Thyroid gland (tissue), 4 donors: Measurements from ENCODE around the gene CSNK2A2. TPM values are rescaled to one million over a fixed set of nuclear protein-coding genes. Genes with fewer than 3 reads are reported as not detected.

Source experiments
- DNase-seq, 2 donors: peaks; one replicate each; pipeline ENCODE4 v3.0.0-alpha.2; 2019
- H3K27ac ChIP-seq, 3 donors: fragments of 200-600 bp; sonication (generic); 1 replicate in 2 of 3; 2 replicates in 1 of 3; pipeline ENCODE4 v1.5.1; 2016 to 2019; ENCODE audit warnings: mild to moderate bottlenecking in 1 of 3, moderate library complexity in 1 of 3
- H3K27me3 ChIP-seq: fragments of 200-600 bp; sonication (generic); one replicate; pipeline ENCODE4 v1.5.1; 2019
- H3K36me3 ChIP-seq, 2 donors: fragments of 200-600 bp; sonication (generic); one replicate each; pipeline ENCODE4 v1.5.1; 2016 to 2019
- H3K4me1 ChIP-seq, 2 donors: fragments of 200-600 bp; sonication (generic); one replicate each; pipeline ENCODE4 v1.5.1; 2017 to 2019
- H3K4me3 ChIP-seq, 3 donors: fragments of 200-600 bp; sonication (generic); replicated peaks in 1 of 3; 1 replicate in 2 of 3; 2 replicates in 1 of 3; pipeline ENCODE4 v1.5.1; 2016; ENCODE audit warnings: mild to moderate bottlenecking in 1 of 3
- H3K9me3 ChIP-seq: fragments of 200-600 bp; sonication (generic); one replicate; pipeline ENCODE4 v1.5.1; 2017
- POLR2A ChIP-seq, 2 donors: fragments of 450-650 bp; IDR thresholded peaks; one replicate each; pipeline ENCODE4 v1.6.1; 2017; ENCODE audit warnings: antibody characterized with exemption in 2 of 2, mild to moderate bottlenecking in 2 of 2, moderate library complexity in 1 of 2
- WGBS, 2 donors: methylation state at CpG; one replicate each; pipeline ENCODE4 v1.1.5; 2017; 5-methylcytosine and 5-hydroxymethylcytosine counted together
- intact Hi-C: fragments of 100-400 bp; cut with DNase I; formaldehyde crosslinking; loops from one replicate; pipeline ENCODE4 v1.15.1; 2023
- total RNA-seq, 4 donors: library from RNA; depleted of rRNA; stranded (reverse); fragments of >200 nt; gene quantifications; one replicate each; pipeline ENCODE4 v1.2.3, GENCODE V29; 2016
- TF ChIP-seq, protein P1 (sequence below), 6 experiments: fragments of 200-600 bp in 3 of 6; fragments of 450-650 bp in 3 of 6; sonication (generic) in 3 of 6; IDR thresholded peaks; one replicate each; pipeline ENCODE4 v1.5.1; 2016 to 2019; ENCODE audit warnings: antibody characterized with exemption in 6 of 6, mild to moderate bottlenecking in 2 of 6, inconsistent platforms in 1 of 6, moderate library complexity in 1 of 6

Gene CSNK2A2
- total RNA-seq, 4 donors from 2014 or later = 26.0 to 41.0 (median 33.9) TPM

DNA sequence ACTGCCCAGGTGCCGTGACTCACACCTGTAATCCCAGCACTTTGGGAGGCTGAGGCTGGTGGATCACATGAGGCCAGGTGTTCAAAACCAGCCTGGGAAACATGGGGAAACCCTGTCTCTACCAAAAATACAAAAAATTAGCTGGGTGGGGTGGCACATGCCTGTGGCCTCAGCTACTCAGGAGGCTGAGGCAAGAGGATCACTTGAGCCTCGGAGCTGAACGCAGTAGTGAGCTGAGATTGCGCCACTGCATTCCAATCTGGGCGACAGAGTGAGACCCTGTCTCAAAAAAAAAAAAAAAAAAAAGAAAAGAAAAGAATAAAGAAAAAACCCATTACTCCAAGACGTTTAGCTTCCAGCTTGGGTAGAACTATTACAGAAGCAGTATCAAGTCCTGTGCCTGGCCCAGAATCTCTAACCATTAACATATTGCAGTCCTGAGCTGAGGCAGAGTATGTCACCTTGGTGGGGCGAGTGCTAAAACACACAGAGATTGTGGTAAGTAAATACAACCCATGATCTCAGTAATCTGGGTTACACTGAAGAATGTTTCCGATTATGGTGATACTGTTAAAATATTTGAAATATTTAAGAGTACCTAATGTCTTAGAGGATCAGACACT lies 45.5 kb downstream of the CSNK2A2 start:
- H3K9me3 ChIP-seq = no peaks in the 10 kb centered on the region
- DNase-seq = no peak
- no peaks in the 10 kb centered on the region for H3K36me3 ChIP-seq
- no peak overlapping the region for H3K27ac ChIP-seq
- H3K27me3 ChIP-seq = no peaks in the 10 kb centered on the region
- intact Hi-C loops = no loop called here
- WGBS, 2 donors = 78 to 81% methylated on average over 8 of the region's 8 CpGs
- no peaks in the 10 kb centered on the region for H3K4me1 ChIP-seq
- H3K4me3 ChIP-seq = no peak overlapping the region
- TF ChIP-seq, protein P1, sequence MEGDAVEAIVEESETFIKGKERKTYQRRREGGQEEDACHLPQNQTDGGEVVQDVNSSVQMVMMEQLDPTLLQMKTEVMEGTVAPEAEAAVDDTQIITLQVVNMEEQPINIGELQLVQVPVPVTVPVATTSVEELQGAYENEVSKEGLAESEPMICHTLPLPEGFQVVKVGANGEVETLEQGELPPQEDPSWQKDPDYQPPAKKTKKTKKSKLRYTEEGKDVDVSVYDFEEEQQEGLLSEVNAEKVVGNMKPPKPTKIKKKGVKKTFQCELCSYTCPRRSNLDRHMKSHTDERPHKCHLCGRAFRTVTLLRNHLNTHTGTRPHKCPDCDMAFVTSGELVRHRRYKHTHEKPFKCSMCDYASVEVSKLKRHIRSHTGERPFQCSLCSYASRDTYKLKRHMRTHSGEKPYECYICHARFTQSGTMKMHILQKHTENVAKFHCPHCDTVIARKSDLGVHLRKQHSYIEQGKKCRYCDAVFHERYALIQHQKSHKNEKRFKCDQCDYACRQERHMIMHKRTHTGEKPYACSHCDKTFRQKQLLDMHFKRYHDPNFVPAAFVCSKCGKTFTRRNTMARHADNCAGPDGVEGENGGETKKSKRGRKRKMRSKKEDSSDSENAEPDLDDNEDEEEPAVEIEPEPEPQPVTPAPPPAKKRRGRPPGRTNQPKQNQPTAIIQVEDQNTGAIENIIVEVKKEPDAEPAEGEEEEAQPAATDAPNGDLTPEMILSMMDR (IDR thresholded peaks at IDR 0.05) = no peak
- TF ChIP-seq POLR2A (IDR thresholded peaks at IDR 0.05) = no peak

DNA sequence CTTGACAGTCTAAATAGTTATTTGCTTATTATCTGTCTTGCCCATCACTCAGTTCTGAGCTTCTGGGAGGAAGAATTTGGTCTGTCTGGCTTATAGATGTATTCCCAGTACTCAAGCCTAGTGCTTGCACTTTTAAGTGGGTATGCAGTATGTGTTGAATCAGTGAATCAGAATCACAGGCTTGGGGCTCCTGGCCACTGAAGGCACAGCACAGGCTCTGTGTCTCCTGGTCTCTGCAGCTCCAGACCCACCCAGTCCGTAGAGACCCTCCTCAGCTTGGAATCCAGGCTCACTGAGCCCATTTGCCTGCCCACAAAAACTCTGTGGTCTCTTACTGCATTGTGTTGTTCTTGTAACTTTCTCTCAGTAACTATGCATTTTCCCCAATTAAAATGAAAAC lies 49.4 kb downstream of the CSNK2A2 start:
- Histone ChIP-seq H3K4me3 (no peak overlapping the region), H3K9me3 (no peaks in the 10 kb centered on the region), H3K27ac (no peak overlapping the region), H3K4me1 (no peaks in the 10 kb centered on the region), H3K36me3 (no peaks in the 10 kb centered on the region), H3K27me3 (no peaks in the 10 kb centered on the region)
- WGBS, 2 donors = 57 to 69% methylated on average over 1 of the region's 1 CpG
- DNase-seq = no peak
- intact Hi-C loops = no loop called here
- TF ChIP-seq POLR2A (IDR thresholded peaks at IDR 0.05) = no peak
- TF ChIP-seq, protein P1 (IDR thresholded peaks at IDR 0.05) = no peak

DNA sequence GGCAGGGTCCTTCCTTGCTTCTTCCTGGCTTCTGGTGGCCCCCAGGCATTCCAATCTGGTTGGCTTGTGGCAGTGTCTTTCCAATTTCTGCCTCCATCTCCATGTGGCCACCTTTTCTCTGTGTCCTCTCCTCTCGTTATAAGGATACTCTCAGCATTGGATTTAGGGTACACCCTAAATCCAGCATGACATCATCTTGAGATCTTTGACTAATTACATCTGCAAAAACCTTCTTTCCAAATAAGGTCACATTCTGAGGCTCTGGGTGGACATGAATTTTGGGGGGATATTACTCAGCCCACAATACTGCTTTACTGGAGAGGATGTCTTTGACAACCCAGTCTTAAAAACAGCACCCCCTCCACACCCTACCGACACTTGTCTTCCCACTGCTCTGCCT lies 49.8 kb downstream of the CSNK2A2 start:
- 83 to 89% methylated on average over 2 of the region's 2 CpGs for WGBS, 2 donors
- no peaks in the 10 kb centered on the region for H3K9me3 ChIP-seq
- H3K36me3 ChIP-seq = no peaks in the 10 kb centered on the region
- H3K4me3 ChIP-seq = no peak overlapping the region
- H3K27ac ChIP-seq = no peak overlapping the region
- intact Hi-C loops = no loop called here
- H3K4me1 ChIP-seq = no peaks in the 10 kb centered on the region
- no peaks in the 10 kb centered on the region for H3K27me3 ChIP-seq
- DNase-seq = no peak
- no peak for TF ChIP-seq POLR2A (IDR thresholded peaks at IDR 0.05)
- TF ChIP-seq, protein P1 (IDR thresholded peaks at IDR 0.05) = no peak

DNA sequence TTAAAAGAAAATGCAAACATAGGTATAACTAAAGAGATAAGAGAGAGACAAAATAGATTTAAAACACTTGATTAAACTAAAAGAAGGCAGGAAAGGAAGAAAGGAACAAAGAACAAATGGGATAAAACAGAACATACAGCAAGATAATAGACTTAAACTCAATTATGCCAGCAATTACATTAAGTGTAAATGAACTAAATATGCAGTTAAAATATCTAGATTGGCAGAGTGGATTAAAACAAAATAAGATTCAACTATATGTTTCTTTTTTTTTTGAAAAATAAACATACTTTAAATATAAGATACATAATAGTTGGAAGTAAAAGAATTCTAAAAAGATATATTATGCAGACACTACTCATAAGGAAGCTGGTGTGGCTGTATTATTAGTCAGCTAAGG lies 59.1 kb downstream of the CSNK2A2 start:
- H3K27me3 ChIP-seq = no peaks in the 10 kb centered on the region
- TF ChIP-seq, protein P1 (IDR thresholded peaks at IDR 0.05) = no peak
- no peak for TF ChIP-seq POLR2A (IDR thresholded peaks at IDR 0.05)
- intact Hi-C loops = loop anchor here (10.0 kb wide), 1 partner anchor 56 kb away; the partner anchor contains the start of gene CSNK2A2
- no peak for DNase-seq
- no peaks in the 10 kb centered on the region for H3K4me1 ChIP-seq
- H3K4me3 ChIP-seq = no peak overlapping the region
- no peaks in the 10 kb centered on the region for H3K9me3 ChIP-seq
- H3K36me3 ChIP-seq = no peaks in the 10 kb centered on the region
- no peak overlapping the region for H3K27ac ChIP-seq

DNA sequence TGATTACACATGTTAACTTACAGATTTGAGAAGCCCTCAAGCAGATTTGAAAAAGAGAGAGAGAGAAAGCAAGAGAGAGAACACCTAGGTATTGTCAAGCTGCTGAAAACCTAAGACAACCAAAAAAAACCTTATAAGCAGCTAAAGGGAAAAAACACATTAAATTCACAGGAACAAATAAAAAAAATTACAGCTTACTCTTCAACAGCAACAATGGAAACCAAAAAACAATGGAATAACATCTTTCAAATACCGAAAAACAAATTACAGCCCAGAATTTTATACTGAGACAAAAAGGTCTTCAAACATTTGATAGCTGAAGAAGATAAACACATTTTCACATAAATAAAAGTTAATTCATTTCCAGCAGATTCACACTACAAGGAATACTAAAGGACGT lies 60.3 kb downstream of the CSNK2A2 start:
- 66 to 95% methylated on average over 2 of the region's 2 CpGs for WGBS, 2 donors
- no peak for DNase-seq
- Histone ChIP-seq H3K4me1 (no peaks in the 10 kb centered on the region), H3K36me3 (no peaks in the 10 kb centered on the region), H3K4me3 (no peak overlapping the region), H3K9me3 (no peaks in the 10 kb centered on the region), H3K27ac (no peak overlapping the region), H3K27me3 (no peaks in the 10 kb centered on the region)
- no peak for TF ChIP-seq POLR2A (IDR thresholded peaks at IDR 0.05)
- TF ChIP-seq, protein P1 (IDR thresholded peaks at IDR 0.05) = no peak
- intact Hi-C loops = loop anchor here (10.0 kb wide), 1 partner anchor 57 kb away; the partner anchor contains the start of gene CSNK2A2
